ENCODE results near the gene MPST. TPM values are rescaled to one million over a fixed set of nuclear protein-coding genes. Genes with fewer than 3 reads are reported as not detected.

MPST gene
- total RNA-seq, 1 donor from 2014 or later, result 78.0 TPM

- ATAC-seq, result no peak
Measured at GRCh38 chr22:37046589-37046988, 27.0 kb downstream of the MPST start.

DNA sequence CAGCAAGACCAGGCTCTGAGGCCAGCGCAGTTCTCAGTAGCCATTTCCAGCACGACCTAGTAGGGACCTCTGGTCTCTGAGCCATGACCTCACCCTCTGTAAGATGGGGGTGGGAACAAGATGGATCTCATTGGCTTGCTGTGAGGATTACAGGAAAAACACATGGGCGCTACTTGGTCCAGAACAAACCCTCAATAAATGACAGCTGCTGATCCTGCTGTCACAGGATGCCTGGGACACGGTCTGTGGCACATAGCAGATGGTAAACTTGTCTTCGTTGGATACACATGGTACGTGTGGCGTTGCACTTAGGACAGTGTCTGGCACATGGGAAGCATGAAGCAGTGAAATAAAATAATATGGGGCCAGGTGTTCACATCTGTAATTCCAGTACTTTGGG is 27.5 kb downstream of the MPST start:
- ATAC-seq, result no peak

DNA sequence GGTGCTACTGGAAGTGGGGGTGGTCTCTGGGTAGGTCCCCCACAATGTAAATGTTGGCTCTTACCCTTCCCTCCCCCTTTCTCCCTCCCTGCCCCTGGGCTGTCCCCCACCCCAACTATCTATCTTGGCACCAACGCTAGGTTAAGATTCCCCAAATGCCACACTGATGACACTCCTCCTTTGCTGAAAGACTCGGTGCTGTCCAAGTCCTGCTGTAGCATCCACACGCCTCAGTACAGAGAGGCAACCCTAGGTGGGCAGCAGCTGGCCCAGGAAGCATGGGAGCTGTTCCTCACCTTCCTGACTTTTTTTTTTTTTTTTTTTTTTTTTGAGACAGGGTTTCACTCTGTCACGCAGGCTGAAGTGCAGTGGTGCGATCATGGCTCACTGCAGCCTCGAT is 28.6 kb downstream of the MPST start:
- ATAC-seq, result no peak

- ATAC-seq, result no peak
Measured at GRCh38 chr22:37049224-37049623, 29.7 kb downstream of the MPST start.

- ATAC-seq, result no peak
Measured at GRCh38 chr22:37050913-37051312, 31.4 kb downstream of the MPST start.

DNA sequence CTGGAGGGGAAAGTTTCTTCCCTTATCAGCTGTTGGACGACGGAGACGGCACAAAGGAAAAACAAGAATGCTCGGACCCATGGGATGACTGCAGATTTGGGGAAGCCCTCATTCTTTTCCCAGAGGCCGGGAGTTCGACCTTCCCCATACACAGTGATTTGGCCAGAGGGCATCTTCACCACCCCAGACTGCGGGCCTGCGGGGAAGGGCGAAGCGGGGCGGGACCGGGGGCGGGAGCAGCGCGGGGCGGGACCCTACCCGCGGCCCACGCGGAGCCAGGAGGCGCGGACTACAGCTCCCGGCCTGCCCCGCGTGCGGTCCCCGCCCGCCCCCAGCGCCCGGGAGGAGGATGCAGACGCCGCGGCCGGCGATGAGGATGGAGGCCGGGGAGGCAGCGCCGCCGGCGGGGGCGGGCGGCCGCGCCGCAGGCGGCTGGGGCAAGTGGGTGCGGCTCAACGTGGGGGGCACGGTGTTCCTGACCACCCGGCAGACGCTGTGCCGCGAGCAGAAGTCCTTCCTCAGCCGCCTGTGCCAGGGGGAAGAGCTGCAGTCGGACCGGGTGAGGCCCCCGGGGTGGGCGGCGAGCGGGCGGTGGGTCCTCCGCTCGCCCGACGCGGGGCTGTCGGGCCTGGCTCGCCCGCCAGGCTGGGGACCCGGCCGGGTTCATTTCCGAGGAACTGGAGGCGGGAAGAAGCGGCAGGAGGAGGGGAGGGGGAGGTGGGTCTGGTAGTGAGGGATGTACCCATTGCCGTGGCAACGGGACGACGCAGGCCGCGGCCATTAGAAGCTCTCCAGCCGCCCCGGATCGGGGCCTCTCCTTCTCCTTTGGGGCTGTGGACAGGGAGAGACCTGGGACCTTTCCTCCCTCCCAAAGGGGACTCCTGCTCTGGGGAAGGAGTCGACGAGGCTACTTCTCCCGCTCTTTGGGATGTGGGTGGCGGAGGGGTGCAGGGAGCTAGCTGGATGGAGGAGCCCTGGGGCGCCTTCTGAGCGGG is 32.1 kb downstream of the MPST start, which contains the start of gene KCTD17:
Gene KCTD17, plus strand, starts transcription at position 352 of the 995 bp plus-strand sequence. Its CDS starts 19 bp downstream, at position 371.
- peak; percentile 60 for ATAC-seq

GRCh38 chr22:37052386-37053309 is 33.1 kb downstream of the MPST start:
- ATAC-seq, result no peak

DNA sequence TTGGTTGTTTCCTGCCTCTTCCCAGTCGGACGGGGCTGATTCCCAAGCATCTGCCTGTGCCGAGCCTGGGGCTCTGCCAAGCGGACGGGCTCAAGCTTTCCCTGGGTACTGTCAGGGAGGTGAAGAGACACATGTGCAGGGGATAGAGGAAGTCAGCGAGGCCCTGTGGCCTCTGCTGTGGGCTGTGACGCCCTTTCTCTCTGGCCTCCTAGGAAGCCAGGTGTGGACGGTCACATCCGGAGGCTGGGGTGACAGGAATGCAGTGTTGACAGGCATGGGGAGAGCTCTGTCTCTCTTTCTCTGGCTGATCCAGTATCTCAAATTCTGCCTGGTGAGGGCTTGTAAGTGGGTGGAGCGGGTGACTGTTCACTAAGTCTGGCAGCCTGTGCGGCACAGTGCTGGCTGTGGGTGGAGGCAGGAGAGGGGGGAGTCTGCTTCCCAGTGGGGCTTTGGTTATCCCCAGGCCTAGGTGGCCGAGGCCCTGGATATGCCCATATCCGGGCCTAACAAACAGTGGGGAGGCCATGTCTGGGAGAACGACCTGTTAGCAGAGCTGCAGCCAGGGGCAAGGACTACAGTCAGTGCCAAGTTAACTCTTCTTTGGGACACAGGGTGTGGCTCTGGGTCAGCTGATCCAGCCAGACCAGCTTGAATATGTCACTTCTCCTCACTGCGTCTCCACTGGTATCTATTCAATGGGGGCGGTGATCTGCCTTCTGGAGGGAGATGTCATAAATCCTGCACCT is 33.9 kb downstream of the MPST start:
- peak; percentile 24 for ATAC-seq

DNA sequence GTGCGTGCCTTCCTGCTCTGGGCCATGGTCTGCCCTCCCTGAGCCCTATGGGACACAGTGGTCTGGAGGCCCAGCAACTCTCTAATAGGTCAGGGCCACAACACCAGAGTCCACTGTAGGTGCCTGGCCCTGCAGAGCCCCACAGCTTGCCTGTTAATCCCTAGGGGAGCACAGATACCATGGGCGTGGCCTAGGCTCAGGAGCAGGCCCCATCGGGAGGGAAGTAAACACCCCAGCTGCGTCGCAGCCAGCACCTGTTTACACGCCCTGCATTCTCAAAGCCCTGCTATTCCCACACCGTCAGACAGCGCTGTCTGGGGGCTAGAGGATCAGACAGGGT is 34.5 kb downstream of the MPST start:
- no peak for ATAC-seq

- ATAC-seq, result no peak
Measured at GRCh38 chr22:37054600-37055365, 35.2 kb downstream of the MPST start.

DNA sequence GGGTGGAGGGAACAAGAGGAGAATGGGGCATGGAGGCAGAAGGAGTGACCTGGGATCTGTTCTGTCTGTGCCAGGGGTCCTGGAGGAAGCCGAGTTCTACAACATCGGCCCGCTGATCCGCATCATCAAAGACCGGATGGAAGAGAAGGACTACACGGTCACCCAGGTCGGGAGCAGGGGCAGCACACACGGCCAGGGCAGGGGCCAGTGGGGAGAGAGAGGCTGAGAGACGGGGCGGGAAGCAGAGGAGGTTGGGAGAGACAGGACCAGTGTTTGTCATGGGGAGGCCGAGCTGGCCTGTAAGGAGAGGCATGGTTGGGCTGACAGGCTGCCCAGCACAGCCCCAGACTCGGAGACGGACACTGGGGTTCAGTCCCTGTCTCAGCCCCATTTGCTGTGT is 36.7 kb downstream of the MPST start:
- no peak for ATAC-seq

- ATAC-seq, result no peak
Measured at GRCh38 chr22:37057226-37057625, 37.7 kb downstream of the MPST start.

GRCh38 chr22:37057796-37058510 is 38.4 kb downstream of the MPST start:
- ATAC-seq, result no peak

DNA sequence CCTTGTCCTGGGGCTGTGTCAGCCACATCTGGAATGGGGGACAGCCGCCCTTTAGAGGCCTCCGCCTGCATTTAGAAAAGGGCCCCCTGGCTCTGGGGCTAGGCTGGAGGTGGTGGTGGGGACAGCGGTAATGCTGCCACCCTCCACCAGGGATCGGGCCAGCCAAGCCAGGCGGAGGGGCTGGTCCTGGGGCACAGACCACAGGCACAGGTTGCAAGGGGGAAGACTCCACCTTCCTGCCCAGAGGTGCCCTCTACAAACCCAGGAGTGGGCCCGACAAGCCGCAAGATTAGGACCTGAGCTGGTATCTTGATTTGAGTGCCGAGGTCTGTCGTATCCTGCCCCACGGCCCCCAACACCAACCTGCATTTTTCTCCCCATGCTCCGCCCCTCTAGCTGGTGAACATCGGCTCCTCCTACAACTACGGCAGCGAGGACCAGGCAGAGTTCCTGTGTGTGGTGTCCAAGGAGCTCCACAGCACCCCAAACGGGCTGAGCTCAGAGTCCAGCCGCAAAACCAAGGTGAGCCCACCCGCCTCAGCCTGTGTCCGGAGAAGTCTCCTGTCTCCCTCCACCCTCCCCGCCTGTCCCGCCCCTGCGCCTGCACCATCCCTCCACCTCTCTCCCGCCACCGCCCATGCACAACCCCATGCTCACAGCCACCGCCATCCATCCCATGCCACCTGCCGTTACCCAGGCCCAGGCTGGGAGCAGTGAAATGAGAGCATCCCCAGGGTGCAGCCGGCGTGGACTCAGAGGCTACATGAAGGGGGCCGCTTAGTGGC is 39.6 kb downstream of the MPST start:
- ATAC-seq, result no peak

DNA sequence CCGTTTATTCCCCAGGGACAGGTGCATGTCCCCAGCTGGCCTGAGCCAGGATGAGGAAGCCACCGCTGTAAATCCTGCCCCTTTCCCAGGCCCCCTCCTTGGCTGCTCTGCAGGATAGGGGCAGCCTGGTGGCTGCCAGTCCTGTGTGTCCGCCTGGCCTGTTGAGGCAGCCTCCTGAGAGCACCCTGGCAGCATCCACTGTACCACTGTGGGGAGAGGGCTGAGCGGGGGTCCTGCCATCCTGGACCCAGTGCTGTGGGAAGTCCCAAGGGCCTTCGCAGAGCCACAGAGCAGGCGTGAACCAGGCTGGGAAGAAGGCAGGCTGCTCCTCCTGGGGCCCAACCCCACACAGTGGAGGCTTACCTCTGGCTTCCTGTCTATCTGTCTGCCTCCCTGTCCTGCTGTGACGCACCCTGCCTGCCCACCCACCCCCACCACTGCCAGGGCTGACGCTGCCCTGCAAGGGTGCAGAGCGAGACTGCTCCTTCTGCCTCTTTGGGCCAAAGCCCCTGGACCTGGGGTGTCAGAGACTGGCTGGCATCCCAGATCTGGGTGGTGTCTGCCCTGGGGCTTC is 40.4 kb downstream of the MPST start:
- ATAC-seq, result no peak

GRCh38 chr22:37060801-37061610 is 41.5 kb downstream of the MPST start:
- ATAC-seq, result no peak

DNA sequence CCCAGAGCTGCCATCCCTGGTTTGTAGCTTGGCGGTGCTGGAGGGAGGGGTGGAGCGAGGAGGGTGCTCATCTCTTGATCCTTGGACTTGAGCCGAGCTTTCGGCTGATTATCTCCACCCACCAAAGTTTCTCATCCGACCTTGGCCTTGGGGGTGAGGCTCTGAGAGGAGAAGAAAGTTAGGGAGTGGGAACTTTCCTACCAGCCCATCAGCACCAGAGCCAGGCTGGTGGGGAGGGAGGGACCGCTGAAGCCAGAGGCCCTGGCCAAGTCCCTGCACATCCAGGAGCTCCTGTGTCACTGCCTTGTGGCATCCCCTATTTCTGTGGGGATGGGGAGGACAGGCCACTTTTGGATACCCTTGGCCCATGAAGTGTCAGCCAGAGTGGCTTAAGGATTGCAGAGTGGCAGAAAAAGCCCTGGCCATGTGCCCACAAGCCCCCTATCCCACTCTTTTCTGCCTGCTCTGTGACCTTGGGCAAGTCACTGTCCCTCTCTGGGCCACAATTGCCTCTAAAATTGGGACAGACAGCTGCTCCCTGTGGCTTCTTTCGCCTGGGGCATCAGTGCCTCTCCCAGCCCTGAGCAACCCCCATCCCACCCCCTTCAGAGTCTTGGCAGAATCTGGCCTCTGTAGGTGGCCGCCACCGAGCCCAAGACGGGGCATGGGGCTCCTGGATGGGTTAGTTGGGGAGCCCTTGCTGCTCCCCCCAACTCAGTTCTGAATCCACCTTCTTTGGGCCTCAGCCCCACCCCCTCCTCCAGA is 42.3 kb downstream of the MPST start:
- no peak for ATAC-seq

DNA sequence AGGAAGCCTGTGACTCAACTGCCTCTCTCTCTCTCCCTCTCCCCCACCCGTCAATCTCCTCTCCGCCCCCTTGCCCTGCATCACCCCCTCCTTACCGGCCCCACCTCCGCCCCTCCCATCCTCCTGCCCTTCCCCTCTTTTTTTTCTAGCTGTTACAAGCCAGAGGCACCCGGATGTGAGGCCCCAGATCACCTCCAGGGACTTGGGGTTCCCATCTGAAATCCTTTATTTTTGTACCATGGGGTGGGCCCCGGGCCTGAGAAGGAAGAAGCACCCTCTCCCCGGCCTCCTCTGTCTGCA is 42.8 kb downstream of the MPST start:
- ATAC-seq, result no peak
